Measurements from ENCODE around the gene PPP3CA. TPM values are rescaled to one million over a fixed set of nuclear protein-coding genes. Genes with fewer than 3 reads are reported as not detected.

The PPP3CA gene
- total RNA-seq, 1 experiment from 2014 or later = 9.1 TPM

GRCh38 chr4:101326576-101326975 is 20.8 kb downstream of the PPP3CA start:
- Histone ChIP-seq H3K4me2 (ENCODE audit: low read depth, low read length, poor library complexity, severe bottlenecking) (no peak overlapping the region), H3K9ac (ENCODE audit: low read length) (no peak overlapping the region), H2AFZ (ENCODE audit: low read length) (no peak overlapping the region), H3K79me2 (ENCODE audit: low read length) (no peaks in the 10 kb centered on the region), H3K4me3 (ENCODE audit: low read length) (no peak overlapping the region), H3K9me2 (replicated peaks; ENCODE audit: insufficient read depth, low read length) (no peaks in the 10 kb centered on the region), H4K20me1 (ENCODE audit: insufficient read depth, low read depth, low read length) (peaks cover 27% of the 10 kb centered on the region), H3K27me3 (ENCODE audit: low read length) (no peaks in the 10 kb centered on the region), H3K4me1 (ENCODE audit: low read length) (0 out of 2 replicates have a peak, but pooled peaks cover 3% of the 10 kb centered on the region), H3K36me3 (ENCODE audit: insufficient read depth, low read length) (no peaks in the 10 kb centered on the region), H3K27ac (ENCODE audit: low read length) (no peak overlapping the region), H3K9me3 (ENCODE audit: low read length) (no peaks in the 10 kb centered on the region)
- DNase-seq = no peak

- no peaks in the 10 kb centered on the region for H3K9me3 ChIP-seq (ENCODE audit: low read length)
- H3K27ac ChIP-seq (ENCODE audit: low read length) = no peak overlapping the region
- H3K9me2 ChIP-seq (replicated peaks; ENCODE audit: insufficient read depth, low read length) = no peaks in the 10 kb centered on the region
- no peaks in the 10 kb centered on the region for H3K36me3 ChIP-seq (ENCODE audit: insufficient read depth, low read length)
- H3K4me1 ChIP-seq (ENCODE audit: low read length) = no peaks in the 10 kb centered on the region
- no peak overlapping the region for H2AFZ ChIP-seq (ENCODE audit: low read length)
- peaks cover 40% of the 10 kb centered on the region for H4K20me1 ChIP-seq (ENCODE audit: insufficient read depth, low read depth, low read length)
- DNase-seq = no peak
- no peaks in the 10 kb centered on the region for H3K79me2 ChIP-seq (ENCODE audit: low read length)
- H3K27me3 ChIP-seq (ENCODE audit: low read length) = no peaks in the 10 kb centered on the region
- H3K4me2 ChIP-seq (ENCODE audit: low read depth, low read length, poor library complexity, severe bottlenecking) = no peak overlapping the region
- H3K4me3 ChIP-seq (ENCODE audit: low read length) = no peak overlapping the region
- H3K9ac ChIP-seq (ENCODE audit: low read length) = no peak overlapping the region
Observed at GRCh38 chr4:101322743-101323142, 24.6 kb downstream of the PPP3CA start.

GRCh38 chr4:101321481-101322042 is 25.8 kb downstream of the PPP3CA start:
- H3K9me2 ChIP-seq (replicated peaks; ENCODE audit: insufficient read depth, low read length) = no peaks in the 10 kb centered on the region
- no peak overlapping the region for H3K4me3 ChIP-seq (ENCODE audit: low read length)
- no peak overlapping the region for H3K9ac ChIP-seq (ENCODE audit: low read length)
- H4K20me1 ChIP-seq (ENCODE audit: insufficient read depth, low read depth, low read length) = peaks cover 40% of the 10 kb centered on the region
- no peaks in the 10 kb centered on the region for H3K4me1 ChIP-seq (ENCODE audit: low read length)
- DNase-seq = no peak
- H3K4me2 ChIP-seq (ENCODE audit: low read depth, low read length, poor library complexity, severe bottlenecking) = no peak overlapping the region
- no peaks in the 10 kb centered on the region for H3K27me3 ChIP-seq (ENCODE audit: low read length)
- no peaks in the 10 kb centered on the region for H3K36me3 ChIP-seq (ENCODE audit: insufficient read depth, low read length)
- no peak overlapping the region for H3K27ac ChIP-seq (ENCODE audit: low read length)
- H3K79me2 ChIP-seq (ENCODE audit: low read length) = no peaks in the 10 kb centered on the region
- no peak overlapping the region for H2AFZ ChIP-seq (ENCODE audit: low read length)
- no peaks in the 10 kb centered on the region for H3K9me3 ChIP-seq (ENCODE audit: low read length)

GRCh38 chr4:101315786-101316185 is 31.5 kb downstream of the PPP3CA start:
- Histone ChIP-seq H3K4me1 (ENCODE audit: low read length) (no peaks in the 10 kb centered on the region), H3K4me2 (ENCODE audit: low read depth, low read length, poor library complexity, severe bottlenecking) (no peak overlapping the region), H3K79me2 (ENCODE audit: low read length) (no peaks in the 10 kb centered on the region), H3K9me3 (ENCODE audit: low read length) (no peaks in the 10 kb centered on the region), H3K4me3 (ENCODE audit: low read length) (no peak overlapping the region), H3K9ac (ENCODE audit: low read length) (no peak overlapping the region), H3K27me3 (ENCODE audit: low read length) (no peaks in the 10 kb centered on the region), H4K20me1 (ENCODE audit: insufficient read depth, low read depth, low read length) (peaks cover 26% of the 10 kb centered on the region; the same call in 1 of the 2 replicates), H3K36me3 (ENCODE audit: insufficient read depth, low read length) (no peaks in the 10 kb centered on the region), H3K9me2 (replicated peaks; ENCODE audit: insufficient read depth, low read length) (no peaks in the 10 kb centered on the region), H3K27ac (ENCODE audit: low read length) (no peak overlapping the region), H2AFZ (ENCODE audit: low read length) (no peak overlapping the region)
- no peak for DNase-seq

GRCh38 chr4:101315041-101315440 is 32.3 kb downstream of the PPP3CA start:
- Histone ChIP-seq H3K79me2 (ENCODE audit: low read length) (no peaks in the 10 kb centered on the region), H3K4me2 (ENCODE audit: low read depth, low read length, poor library complexity, severe bottlenecking) (no peak overlapping the region), H3K4me3 (ENCODE audit: low read length) (no peak overlapping the region), H3K4me1 (ENCODE audit: low read length) (no peaks in the 10 kb centered on the region), H3K27ac (ENCODE audit: low read length) (no peak overlapping the region), H4K20me1 (ENCODE audit: insufficient read depth, low read depth, low read length) (peaks cover 18% of the 10 kb centered on the region; the same call in 1 of the 2 replicates), H3K9me3 (ENCODE audit: low read length) (no peaks in the 10 kb centered on the region), H3K9ac (ENCODE audit: low read length) (no peak overlapping the region), H3K27me3 (ENCODE audit: low read length) (no peaks in the 10 kb centered on the region), H2AFZ (ENCODE audit: low read length) (no peak overlapping the region), H3K36me3 (ENCODE audit: insufficient read depth, low read length) (no peaks in the 10 kb centered on the region), H3K9me2 (replicated peaks; ENCODE audit: insufficient read depth, low read length) (no peaks in the 10 kb centered on the region)
- no peak for DNase-seq

- no peaks in the 10 kb centered on the region for H3K9me3 ChIP-seq (ENCODE audit: low read length)
- no peaks in the 10 kb centered on the region for H3K36me3 ChIP-seq (ENCODE audit: insufficient read depth, low read length)
- H3K4me2 ChIP-seq (ENCODE audit: low read depth, low read length, poor library complexity, severe bottlenecking) = no peak overlapping the region
- H3K9me2 ChIP-seq (replicated peaks; ENCODE audit: insufficient read depth, low read length) = no peaks in the 10 kb centered on the region
- no peaks in the 10 kb centered on the region for H3K79me2 ChIP-seq (ENCODE audit: low read length)
- no peak overlapping the region for H3K27ac ChIP-seq (ENCODE audit: low read length)
- H3K27me3 ChIP-seq (ENCODE audit: low read length) = no peaks in the 10 kb centered on the region
- H3K9ac ChIP-seq (ENCODE audit: low read length) = no peak overlapping the region
- H3K4me1 ChIP-seq (ENCODE audit: low read length) = no peaks in the 10 kb centered on the region
- no peak overlapping the region for H3K4me3 ChIP-seq (ENCODE audit: low read length)
- no peak for DNase-seq
- H2AFZ ChIP-seq (ENCODE audit: low read length) = no peak overlapping the region
- H4K20me1 ChIP-seq (ENCODE audit: insufficient read depth, low read depth, low read length) = peaks cover 9% of the 10 kb centered on the region; the same call in 1 of the 2 replicates
Observed at GRCh38 chr4:101309925-101310324, 37.4 kb downstream of the PPP3CA start.

GRCh38 chr4:101307899-101308298 is 39.4 kb downstream of the PPP3CA start:
- peaks cover 12% of the 10 kb centered on the region; the same call in 1 of the 2 replicates for H4K20me1 ChIP-seq (ENCODE audit: insufficient read depth, low read depth, low read length)
- no peaks in the 10 kb centered on the region for H3K79me2 ChIP-seq (ENCODE audit: low read length)
- H3K27ac ChIP-seq (ENCODE audit: low read length) = no peak overlapping the region
- no peak overlapping the region for H2AFZ ChIP-seq (ENCODE audit: low read length)
- H3K4me2 ChIP-seq (ENCODE audit: low read depth, low read length, poor library complexity, severe bottlenecking) = no peak overlapping the region
- no peaks in the 10 kb centered on the region for H3K36me3 ChIP-seq (ENCODE audit: insufficient read depth, low read length)
- H3K4me1 ChIP-seq (ENCODE audit: low read length) = no peaks in the 10 kb centered on the region
- no peaks in the 10 kb centered on the region for H3K9me2 ChIP-seq (replicated peaks; ENCODE audit: insufficient read depth, low read length)
- H3K9me3 ChIP-seq (ENCODE audit: low read length) = no peaks in the 10 kb centered on the region
- H3K27me3 ChIP-seq (ENCODE audit: low read length) = no peaks in the 10 kb centered on the region
- no peak overlapping the region for H3K4me3 ChIP-seq (ENCODE audit: low read length)
- no peak overlapping the region for H3K9ac ChIP-seq (ENCODE audit: low read length)
- DNase-seq = no peak

GRCh38 chr4:101306764-101307615 is 40.3 kb downstream of the PPP3CA start:
- Histone ChIP-seq H3K9me2 (replicated peaks; ENCODE audit: insufficient read depth, low read length) (no peaks in the 10 kb centered on the region), H3K27ac (ENCODE audit: low read length) (no peak overlapping the region), H3K27me3 (ENCODE audit: low read length) (no peaks in the 10 kb centered on the region), H3K4me3 (ENCODE audit: low read length) (no peak overlapping the region), H3K36me3 (ENCODE audit: insufficient read depth, low read length) (no peaks in the 10 kb centered on the region), H3K4me1 (ENCODE audit: low read length) (no peaks in the 10 kb centered on the region), H3K9me3 (ENCODE audit: low read length) (no peaks in the 10 kb centered on the region), H3K79me2 (ENCODE audit: low read length) (no peaks in the 10 kb centered on the region), H2AFZ (ENCODE audit: low read length) (no peak overlapping the region), H4K20me1 (ENCODE audit: insufficient read depth, low read depth, low read length) (peaks cover 16% of the 10 kb centered on the region; the same call in 1 of the 2 replicates), H3K4me2 (ENCODE audit: low read depth, low read length, poor library complexity, severe bottlenecking) (no peak overlapping the region), H3K9ac (ENCODE audit: low read length) (no peak overlapping the region)
- no peak for DNase-seq

Measured in Karpas-422 (cell line).